Nephron (organoid): ENCODE results near the gene PPP2R2B.
"Not testable (repeated sequence)": the region's sequence is repeated elsewhere in the genome, so short reads cannot be mapped to it uniquely, and the experiment has no call there.

Experiments used
- H3K27ac Mint-ChIP-seq, 3 experiments: 2 replicates each; pipeline ENCODE4 v1.8.0; 2020; ENCODE audit warnings: mixed read lengths in 3 of 3, mild to moderate bottlenecking in 2 of 3, moderate library complexity in 1 of 3
- H3K27me3 Mint-ChIP-seq: 2 replicates; pipeline ENCODE4 v1.8.0; 2021; ENCODE audit warnings: low read depth, mild to moderate bottlenecking, moderate library complexity, mixed read lengths
- H3K36me3 Mint-ChIP-seq: 2 replicates; pipeline ENCODE4 v1.8.0; 2020; ENCODE audit warnings: low read depth, mixed read lengths
- H3K4me1 Mint-ChIP-seq: 2 replicates; pipeline ENCODE4 v1.8.0; 2020; ENCODE audit warnings: mixed read lengths
- H3K4me3 Mint-ChIP-seq, 3 experiments: 2 replicates each; pipeline ENCODE4 v1.8.0; 2020; ENCODE audit warnings: mild to moderate bottlenecking in 3 of 3, mixed read lengths in 3 of 3, moderate library complexity in 2 of 3
- H3K9me3 Mint-ChIP-seq: 2 replicates; pipeline ENCODE4 v1.8.0; 2020; ENCODE audit warnings: mixed read lengths
- CTCF ChIP-seq, 3 experiments: fragments of 200-600 bp; sonication (generic); IDR thresholded peaks; one replicate each; pipeline ENCODE4 v1.5.0; 2021; ENCODE audit warnings: antibody characterized with exemption in 3 of 3; ENCODE audit not compliant: unreplicated experiment in 3 of 3

The PPP2R2B gene

GRCh38 chr5:146618434-146618833, 260.1 kb downstream of the PPP2R2B start:
- TF ChIP-seq CTCF (IDR thresholded peaks at IDR 0.05; ENCODE audit: unreplicated experiment in 3 of 3) = no peak
- Mint-ChIP-seq H3K27ac (peak overlapping the region in 2 of 3 experiments; percentile 60 to 61), H3K4me1 (no peaks in the 10 kb centered on the region)

GRCh38 chr5:146609731-146610130, 268.8 kb downstream of the PPP2R2B start:
- H3K27ac Mint-ChIP-seq, H3K4me1 Mint-ChIP-seq, H3K9me3 Mint-ChIP-seq, H3K36me3 Mint-ChIP-seq, H3K27me3 Mint-ChIP-seq, H3K4me3 Mint-ChIP-seq: not testable (repeated sequence)

More at GRCh38 chr5:146618434-146618833, 260.1 kb downstream of the PPP2R2B start:
- Mint-ChIP-seq H3K36me3 (no peaks in the 10 kb centered on the region), H3K4me3 (no peak overlapping the region), H3K27me3 (no peaks in the 10 kb centered on the region), H3K9me3 (peaks cover 14% of the 10 kb centered on the region)

GRCh38 chr5:146607659-146608332, 270.8 kb downstream of the PPP2R2B start:
- Mint-ChIP-seq H3K4me1 (no peaks in the 10 kb centered on the region), H3K9me3 (peaks cover 6% of the 10 kb centered on the region), H3K4me3 (no peak overlapping the region), H3K36me3 (no peaks in the 10 kb centered on the region), H3K27ac (no peak overlapping the region), H3K27me3 (peaks cover 3% of the 10 kb centered on the region)
- TF ChIP-seq CTCF (IDR thresholded peaks at IDR 0.05; ENCODE audit: unreplicated experiment in 3 of 3) = no peak

- Mint-ChIP-seq H3K4me1 (no peaks in the 10 kb centered on the region), H3K4me3 (no peak overlapping the region), H3K9me3 (peaks cover 6% of the 10 kb centered on the region), H3K27me3 (peaks cover 3% of the 10 kb centered on the region), H3K36me3 (no peaks in the 10 kb centered on the region), H3K27ac (no peak overlapping the region)
- TF ChIP-seq CTCF (IDR thresholded peaks at IDR 0.05; ENCODE audit: unreplicated experiment in 3 of 3) = no peak
Observed at GRCh38 chr5:146606893-146607292, 271.7 kb downstream of the PPP2R2B start.

GRCh38 chr5:146600376-146600775, 278.2 kb downstream of the PPP2R2B start:
- Mint-ChIP-seq H3K27me3 (no peaks in the 10 kb centered on the region), H3K36me3 (no peaks in the 10 kb centered on the region), H3K4me3 (no peak overlapping the region), H3K4me1 (no peaks in the 10 kb centered on the region), H3K27ac (no peak overlapping the region), H3K9me3 (no peaks in the 10 kb centered on the region)
- no peak for TF ChIP-seq CTCF (IDR thresholded peaks at IDR 0.05; ENCODE audit: unreplicated experiment in 3 of 3)

DNA sequence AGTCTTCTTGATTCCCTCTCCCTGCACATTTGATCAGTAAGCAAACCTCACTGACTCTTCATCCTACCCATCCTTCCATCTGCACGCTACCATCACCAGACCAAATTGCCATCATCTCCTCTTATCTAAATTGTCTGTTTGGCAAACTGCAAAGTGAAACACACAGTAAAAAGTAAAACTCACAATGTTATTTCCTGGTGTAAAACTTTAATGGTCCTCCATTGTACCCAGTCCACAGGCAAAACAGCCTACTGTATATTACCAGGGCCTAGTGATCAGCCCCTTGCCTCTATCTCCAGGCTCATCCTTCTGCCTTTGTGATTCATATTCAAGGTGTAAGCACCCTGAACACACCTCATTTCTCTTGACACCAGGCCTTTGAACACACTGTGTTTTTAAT, 279.3 kb downstream of the PPP2R2B start:
- no peaks in the 10 kb centered on the region for H3K27me3 Mint-ChIP-seq
- no peak for TF ChIP-seq CTCF (IDR thresholded peaks at IDR 0.05; ENCODE audit: unreplicated experiment in 3 of 3)
- H3K9me3 Mint-ChIP-seq = no peaks in the 10 kb centered on the region
- no peaks in the 10 kb centered on the region for H3K4me1 Mint-ChIP-seq
- H3K4me3 Mint-ChIP-seq = no peak overlapping the region
- H3K27ac Mint-ChIP-seq = no peak overlapping the region
- H3K36me3 Mint-ChIP-seq = no peaks in the 10 kb centered on the region
